Central memory CD4-positive, alpha-beta T cell (primary cell): ENCODE measurements around the gene PIP4P1.
"Not testable (repeated sequence)": the region's sequence is repeated elsewhere in the genome, so short reads cannot be mapped to it uniquely, and the experiment has no call there.

Source experiments
- DNase-seq: peaks from one replicate; pipeline ENCODE4 v3.0.0; 2022

Gene PIP4P1

DNA sequence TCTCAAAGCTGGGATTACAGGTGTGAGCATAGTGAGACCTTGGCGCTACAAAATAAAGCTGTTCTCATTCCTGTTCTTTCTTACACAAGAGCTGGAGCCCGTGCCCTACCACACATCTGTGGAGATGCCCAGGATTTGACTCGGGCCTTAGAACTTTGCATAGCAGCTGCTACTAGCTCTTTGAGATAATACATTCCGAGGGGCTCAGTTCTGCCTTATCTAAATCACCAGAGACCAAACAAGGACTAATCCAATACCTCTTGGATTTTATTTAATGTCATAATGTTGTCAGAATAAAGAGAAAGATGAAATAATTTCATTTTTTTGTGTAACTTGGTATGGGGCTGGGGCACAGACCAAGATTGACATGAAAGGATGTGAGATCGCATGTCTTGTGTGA is 15.5 kb upstream of the PIP4P1 start:
- DNase-seq, result no peak

DNA sequence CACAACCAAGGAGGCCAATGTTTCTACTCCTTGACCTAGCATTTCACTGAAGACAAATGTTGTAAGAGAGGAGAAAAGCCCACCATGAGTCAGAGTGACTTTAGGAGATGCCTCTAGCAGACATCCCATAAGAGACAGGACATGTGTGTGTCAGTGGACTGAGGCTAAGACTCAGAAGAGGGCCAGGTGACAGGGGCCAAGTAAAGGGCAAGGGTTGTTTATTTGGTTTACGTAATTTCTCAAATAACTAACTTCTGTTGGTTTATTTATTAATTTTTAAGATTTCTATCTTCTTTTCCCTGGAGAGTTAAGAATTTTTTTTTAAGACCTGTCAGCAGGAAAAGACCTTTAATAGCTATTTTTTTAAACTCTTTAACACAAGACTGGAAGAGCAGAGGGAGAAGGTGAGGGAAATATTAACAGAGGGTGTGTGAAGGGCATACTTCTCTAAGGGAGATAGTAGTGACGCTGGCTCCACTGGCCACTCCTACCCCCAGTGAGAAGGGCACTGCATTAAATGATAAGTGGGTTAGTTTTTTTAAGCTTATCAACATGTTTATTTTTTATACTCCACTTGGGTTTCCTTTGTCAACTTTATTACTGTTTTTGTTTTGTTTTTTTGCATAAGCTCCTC is 11.4 kb upstream of the PIP4P1 start:
- no peak for DNase-seq

DNA sequence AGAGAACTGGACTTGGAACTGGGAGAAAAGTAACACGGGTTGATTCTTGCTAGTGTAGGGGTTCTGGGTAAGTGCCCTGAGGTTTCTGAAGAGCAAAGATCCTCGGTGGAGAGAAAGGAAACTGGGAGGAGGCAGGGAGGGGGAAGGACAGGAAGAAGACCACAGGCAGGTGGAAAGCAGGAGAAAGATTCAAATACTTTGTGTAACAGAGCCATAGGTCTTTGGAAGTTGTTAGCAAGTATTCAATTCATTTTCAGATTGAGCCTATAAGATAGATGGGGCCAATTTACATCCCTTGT is 9.3 kb upstream of the PIP4P1 start:
- no peak for DNase-seq

DNA sequence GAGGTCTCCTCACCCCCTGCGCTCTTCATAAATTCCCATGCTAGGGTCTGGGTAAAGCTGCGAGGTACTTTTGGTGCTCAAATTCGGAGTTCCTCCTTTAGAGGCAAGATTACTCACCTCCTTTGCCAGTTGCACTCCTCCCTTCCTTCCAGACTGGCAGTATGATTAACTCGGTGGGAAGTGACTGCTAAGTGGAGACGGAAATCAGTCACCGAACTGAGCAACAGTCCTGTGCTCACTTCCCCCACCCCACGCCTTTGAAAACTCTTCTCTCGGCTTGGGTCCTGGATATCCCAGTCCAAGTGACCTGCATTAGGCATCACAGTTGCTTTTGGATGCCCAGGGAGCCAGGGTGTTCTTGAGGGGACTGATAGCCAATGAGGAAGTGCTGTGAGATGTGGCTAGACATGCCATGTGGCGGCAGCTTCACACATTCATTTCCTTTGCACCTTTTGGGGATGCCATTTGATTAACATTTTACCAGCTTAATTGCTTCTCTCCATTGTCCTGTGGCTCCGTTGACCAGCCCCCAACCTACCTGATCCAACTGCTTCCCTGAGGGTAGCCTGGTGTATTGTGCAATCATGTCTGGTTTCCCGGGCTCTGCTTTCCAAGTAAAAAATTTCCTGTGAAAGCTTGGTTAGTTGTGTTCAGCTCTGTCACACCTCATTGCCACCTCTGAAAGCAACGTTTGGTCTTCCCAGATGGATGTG is 8.8 kb upstream of the PIP4P1 start:
- DNase-seq, result peak; percentile 44

DNA sequence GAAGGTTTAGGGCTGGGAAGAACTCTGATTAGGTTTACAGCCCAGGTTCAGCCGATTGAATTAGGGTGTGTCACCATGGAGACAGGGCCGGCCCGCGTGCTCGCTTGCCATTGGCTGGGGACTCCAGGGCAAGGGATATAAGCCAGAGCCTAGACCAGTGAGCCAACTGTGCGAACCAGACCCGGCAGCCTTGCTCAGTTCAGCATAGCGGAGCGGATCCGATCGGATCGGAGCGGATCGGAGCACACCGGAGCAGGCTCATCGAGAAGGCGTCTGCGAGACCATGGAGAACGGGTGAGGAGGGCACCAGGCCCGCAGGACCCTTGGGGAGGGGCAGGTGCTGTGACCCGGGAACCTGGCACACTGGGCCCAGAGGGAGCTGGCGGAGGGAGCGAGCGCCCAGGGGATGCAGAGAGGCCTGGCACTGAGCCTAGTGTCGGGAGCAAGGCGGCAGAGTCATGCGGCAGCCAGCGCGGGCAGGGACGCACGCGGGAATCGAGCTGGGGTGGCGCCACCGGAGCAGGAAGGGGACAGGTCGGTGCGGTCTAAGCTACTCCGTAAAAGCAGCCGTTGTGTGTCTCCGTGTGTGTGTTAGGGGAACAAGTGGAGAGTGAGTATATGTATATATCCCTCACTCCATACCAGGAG is 8.1 kb upstream of the PIP4P1 start, which contains the start of gene PNP:
TSS of gene PNP (plus strand) at position 165 of the 648 bp plus-strand sequence. CDS start at position 284, 119 bp downstream.
- peak; percentile 87 for DNase-seq

DNA sequence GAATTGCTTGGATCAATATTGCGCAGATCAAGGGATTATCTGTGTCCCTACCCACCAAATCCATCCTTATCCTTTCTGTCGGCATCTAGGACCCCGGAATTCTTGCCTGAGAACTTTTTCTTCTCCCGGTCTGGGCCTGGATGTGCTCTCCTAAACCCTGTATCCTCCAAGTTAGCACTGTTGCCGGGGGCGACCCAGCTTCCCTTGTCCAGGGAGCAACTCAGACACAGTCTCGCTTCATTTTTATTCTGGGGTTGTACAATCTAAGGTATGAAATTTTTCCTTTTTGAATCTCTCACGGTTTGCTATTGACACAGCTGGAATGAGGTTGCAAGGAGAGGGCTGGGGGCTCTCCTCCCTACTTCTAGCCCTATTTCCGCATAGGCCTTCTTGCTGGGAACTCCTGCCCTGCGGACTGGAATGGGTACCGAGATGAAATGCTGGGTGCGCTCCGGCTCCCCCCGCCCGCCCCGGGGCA is 7.6 kb upstream of the PIP4P1 start:
- no peak for DNase-seq

DNA sequence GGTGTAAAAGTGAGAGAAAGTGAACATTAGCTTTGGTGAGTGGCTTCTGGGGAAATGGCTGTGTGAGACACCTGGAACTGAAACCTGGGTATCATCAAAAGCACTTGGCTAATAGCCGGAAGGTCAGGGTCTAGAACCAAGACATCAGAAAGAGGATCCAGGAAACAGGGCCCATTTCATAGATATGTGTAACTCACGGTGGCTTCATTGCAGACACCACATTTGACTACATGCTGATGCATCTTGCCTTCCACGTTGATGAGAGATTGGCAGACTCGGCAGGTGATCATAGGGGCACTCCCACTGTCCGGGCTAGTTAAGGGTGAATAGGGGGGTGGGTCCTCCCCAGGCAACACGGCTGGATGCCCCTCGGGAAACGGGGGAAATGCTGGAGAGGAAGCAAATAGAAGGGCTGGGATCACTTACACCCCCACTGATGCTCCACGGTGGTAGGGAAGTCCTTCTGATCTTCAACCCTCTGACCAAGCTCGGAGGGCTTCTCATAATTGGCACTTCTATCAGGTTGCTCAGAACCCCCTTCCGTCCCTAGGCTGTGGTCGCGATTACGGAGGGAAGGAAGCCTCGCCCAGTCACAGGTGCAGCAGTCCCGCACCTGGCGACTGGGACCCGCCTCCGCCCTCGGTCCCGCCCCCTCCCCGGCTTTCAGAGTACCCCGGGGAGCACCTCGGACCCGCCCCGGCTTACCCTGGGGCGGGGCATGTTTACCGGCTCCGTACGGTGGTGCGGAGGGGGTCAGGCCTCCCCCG is 593 bp downstream of the PIP4P1 start:
- DNase-seq, result peak; percentile 76

DNA sequence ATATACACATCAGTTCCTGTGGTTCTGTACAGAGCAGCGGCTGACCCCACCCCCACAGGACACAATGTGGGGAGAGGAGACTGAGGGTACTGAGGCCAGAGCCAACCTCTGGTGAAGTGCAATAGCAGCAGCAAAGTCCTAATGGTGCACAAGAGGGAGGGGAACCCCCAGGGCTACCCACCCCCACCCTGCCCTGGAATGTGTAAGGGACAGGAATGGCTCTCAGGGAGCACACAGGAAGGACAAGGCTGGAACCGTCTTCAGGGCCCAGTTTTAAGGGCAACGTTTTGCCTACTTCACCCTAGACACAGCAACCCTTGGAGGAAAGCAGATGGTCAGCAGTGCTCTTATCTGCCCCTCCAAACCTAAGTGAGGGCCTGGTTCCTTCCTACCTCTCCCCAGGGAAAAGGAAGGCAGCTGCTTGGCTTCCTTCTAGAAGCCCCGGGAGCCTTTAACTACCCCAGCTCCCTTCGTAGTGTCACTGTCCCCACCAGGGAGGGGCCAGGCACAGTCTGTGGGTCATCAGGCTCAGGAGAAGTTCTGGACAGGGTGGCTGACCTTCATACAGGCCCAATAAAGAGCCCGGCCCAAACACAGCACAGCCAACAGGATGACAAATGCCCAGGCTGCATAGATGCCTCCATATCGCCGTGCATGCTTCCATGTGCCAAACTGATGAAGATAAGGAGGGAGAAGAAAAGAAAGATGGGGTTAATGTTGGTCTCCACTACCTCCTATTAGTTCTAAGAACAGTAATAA is 3.0 kb downstream of the PIP4P1 start:
- DNase-seq, result no peak

DNA sequence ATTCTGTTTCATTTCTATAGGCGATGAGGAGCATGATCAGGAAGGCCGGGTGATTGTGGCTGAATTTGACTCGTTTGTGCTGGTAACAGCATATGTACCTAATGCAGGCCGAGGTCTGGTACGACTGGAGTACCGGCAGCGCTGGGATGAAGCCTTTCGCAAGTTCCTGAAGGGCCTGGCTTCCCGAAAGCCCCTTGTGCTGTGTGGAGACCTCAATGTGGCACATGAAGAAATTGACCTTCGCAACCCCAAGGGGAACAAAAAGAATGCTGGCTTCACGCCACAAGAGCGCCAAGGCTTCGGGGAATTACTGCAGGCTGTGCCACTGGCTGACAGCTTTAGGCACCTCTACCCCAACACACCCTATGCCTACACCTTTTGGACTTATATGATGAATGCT is 4.3 kb downstream of the PIP4P1 start:
- DNase-seq, result no peak

DNA sequence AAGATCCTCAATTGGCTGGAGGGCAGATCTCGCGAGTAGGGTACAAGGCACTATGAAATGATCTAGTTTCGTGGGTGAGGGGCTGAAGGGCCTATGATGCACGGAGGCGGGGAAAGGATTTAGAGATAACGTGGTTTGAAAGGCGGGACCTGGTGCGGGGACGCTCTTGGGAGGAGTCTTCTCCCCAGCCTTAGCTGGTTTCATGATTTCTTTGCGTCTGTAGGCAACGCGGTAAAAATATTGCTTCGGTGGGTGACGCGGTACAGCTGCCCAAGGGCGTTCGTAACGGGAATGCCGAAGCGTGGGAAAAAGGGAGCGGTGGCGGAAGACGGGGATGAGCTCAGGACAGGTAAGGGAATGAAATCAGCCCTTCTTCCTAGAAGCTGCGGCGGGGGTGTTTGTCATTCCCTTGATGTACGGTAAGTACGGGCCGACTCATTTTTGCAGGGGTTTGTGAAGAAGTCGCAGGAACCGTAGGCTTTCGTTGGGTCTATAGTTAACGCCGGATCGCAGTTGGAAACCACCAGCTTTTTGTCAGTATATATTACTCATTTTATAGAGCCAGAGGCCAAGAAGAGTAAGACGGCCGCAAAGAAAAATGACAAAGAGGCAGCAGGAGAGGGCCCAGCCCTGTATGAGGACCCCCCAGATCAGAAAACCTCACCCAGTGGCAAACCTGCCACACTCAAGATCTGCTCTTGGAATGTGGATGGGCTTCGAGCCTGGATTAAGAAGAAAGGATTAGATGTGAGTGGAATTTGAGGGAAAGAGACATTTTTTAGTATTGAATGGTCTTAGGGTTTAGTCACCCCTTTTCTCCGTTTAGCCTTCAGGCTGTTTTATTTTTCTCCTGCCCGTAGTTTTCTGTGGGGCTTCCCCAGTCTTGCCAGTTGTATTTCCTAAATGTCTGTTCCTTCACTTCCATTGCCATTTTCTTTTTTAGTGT is 5.6 kb downstream of the PIP4P1 start:
- DNase-seq, result no peak

DNA sequence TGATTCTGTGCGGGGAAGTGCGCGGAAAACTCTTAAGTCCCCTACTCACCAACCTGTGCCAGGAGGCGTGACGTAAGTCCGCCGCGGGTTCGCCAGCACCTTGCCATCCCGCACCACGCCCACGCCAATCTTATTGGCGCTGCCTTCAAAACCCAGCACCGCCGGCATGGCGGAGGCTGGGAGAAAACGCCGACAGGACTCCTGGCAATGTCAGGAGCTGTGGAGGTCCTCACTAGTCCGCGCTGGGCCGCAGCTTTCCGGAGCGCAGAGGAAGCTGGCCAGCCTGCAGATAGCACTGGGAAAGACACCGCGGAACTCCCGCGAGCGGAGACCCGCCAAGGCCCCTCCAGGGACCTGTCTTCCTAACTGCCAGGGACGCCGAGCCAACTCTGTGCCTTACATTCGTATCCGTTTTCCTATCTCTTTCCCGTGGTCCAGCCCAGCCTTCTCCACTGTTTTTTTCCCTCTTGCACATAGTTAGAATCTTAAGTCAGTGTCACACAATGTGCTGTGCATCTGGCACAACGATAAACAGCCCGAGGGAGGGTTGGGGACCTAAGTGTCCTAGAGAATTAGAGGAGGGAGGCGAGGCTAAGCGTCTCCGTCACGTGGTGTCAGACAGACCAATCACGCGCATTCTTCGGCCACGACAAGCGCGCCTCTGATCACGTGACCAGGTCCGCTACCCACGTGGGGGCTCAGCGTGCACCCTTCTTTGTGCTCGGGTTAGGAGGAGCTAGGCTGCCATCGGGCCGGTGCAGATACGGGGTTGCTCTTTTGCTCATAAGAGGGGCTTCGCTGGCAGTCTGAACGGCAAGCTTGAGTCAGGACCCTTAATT is 6.5 kb downstream of the PIP4P1 start, which contains the start of the genes APEX1 and OSGEP:
TSS of gene APEX1 (plus strand) at position 711 of the 839 bp plus-strand sequence. CDS start 420 bp downstream, outside the sequence.
TSS of gene OSGEP (minus strand) at position 297 of the 839 bp plus-strand sequence. CDS start at position 168, 129 bp downstream.
- DNase-seq, result peak; percentile 97

DNA sequence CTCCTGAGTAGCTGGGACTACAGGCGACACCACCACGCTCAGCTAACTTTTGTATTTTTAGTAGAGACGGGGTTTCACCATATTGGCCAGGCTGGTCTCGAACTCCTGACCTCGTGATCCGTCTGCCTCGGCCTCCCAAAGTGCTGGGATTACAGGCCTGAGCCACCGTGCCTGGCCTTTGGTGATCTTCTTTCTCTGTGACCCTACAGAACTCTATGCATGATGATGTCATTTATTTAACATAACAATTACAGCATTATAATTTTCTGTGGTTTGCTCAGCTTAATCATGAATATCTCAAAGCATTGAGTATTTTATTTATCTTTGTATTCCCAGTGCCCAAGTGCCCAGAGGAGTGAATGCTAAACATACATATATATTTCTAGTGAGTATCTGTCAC is 8.4 kb downstream of the PIP4P1 start:
- DNase-seq, result not testable (repeated sequence)

DNA sequence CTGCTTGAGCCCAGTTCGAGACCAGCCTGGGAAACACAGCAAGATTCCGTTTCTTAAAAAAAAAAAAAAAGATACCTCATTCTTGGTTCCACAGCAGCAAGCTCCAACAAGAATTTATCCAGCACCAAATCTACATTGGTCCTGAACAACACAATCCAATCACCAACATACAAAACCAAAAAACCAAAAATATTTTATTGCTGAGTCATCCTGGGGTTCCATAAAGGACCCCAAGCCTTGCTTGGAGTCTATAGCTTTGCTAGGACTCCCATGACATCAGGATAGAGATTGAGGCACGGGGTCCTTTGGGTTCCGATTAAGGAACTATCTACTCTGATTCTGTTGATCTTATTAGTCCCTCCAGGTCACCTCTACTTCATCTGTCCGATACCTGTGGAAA is 14.3 kb downstream of the PIP4P1 start:
- no peak for DNase-seq

DNA sequence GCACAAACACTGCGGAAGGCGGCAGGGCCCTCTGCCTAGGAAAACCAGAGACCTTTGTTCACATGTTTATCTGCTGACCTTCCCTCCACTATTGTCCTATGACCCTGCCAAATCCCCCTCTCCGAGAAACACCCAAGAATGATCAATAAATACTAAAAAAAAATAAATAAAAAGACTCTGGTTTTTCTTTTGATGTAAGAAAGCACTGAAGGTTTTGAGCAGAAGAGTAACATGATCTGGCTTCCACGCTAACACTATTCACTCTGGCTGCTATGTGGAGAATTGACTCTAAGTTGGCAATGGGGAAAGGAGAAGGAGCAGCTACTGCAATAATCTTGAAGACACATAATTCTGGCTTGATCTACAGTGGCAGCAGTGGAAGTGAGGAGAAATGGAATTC is 17.6 kb downstream of the PIP4P1 start:
- DNase-seq, result not testable (repeated sequence)

DNA sequence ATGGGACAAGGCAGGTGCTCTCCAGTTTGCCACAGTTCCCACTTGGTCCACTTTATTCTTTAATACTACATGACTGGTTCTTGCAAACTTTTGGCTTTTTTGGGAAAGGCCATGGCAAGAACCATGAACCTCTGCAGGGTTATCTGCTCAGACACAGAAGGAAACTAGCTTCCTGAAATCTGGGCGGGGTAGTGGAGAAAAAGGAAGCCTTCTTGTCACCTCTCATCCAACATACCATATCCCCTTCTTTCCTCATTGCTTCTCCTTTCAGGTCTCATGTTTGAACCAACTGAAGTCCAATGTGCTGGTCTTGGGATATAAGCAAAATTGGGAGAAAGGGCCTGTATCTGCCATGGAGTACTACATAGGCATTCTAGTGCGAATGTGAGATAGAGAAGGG is 19.8 kb downstream of the PIP4P1 start:
- no peak for DNase-seq

DNA sequence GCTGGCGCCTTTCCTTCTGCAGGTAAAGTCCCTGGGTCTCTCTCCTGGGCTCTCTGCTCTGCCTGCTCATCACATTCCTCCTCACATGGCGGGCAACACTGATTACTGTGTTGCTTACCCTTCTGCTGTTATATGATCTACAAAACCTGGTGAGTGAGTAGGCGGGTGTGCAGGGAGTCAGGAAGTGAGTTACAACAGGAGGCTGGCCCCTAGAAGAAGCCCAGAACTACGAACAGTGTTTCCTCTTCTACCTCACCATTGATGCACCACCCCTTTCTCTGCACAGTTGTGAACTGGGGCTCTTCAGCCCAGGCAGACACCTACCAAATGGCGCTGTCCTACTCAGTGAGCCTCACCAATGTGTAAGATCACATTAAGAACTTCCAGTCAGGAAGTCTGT is 20.4 kb downstream of the PIP4P1 start:
- no peak for DNase-seq

DNA sequence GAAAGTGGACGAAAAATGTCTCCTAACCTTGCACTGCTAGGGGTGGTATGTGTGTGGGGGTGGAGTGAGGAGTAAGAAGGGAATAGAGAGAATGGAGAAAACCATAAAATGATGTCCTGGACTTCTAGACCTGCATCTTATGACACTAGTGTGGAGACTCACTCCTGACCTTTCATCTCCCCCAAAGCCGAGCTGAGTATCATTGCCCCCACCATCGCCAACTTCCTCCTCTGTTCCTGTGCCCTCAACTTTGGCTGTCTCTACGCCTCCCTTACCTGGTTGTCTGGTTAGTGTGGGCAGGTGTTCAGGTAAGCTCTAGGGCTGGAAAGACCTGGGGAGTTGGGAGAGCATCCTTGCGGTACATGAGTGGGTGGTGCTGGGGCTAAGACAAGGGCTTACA is 20.8 kb downstream of the PIP4P1 start:
- no peak for DNase-seq

DNA sequence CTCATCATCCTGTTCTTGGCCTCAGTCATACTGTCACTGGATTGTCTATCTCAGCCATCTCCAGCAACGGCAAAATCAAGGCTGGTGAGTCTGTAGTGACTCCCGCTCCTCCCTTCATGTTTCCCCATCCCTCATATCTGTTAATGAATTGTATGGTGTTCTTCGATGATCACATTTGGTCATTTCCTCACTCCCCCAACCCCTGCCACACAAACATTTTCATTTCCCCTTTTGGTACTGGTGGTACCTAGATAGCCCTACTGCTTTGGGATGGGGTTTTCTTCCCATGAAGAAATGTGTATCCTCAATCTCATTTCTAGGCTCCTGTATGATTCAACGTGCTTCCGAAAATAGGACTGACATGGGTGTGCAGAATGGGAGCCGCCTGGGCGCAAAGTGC is 22.6 kb downstream of the PIP4P1 start:
- no peak for DNase-seq

DNA sequence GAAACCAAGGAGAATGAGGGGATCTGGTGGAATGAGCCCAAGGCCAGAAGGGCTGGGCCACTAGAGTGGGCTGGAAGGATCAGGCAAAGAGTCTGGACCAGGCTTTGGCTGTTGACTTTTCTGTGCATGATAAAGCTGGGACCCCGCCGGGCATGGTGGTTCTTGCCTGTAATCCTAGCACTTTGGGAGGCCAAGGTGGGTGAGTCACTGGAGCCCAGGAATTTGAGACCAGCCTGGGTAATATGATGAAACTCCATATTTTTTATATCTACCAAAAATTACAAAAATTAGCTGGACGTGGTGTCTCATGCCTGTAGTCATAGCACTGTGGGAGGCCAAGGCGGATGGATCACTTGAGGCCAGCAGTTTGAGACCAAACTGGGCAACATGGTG is 24.9 kb downstream of the PIP4P1 start:
- DNase-seq, result no peak
